ENCODE measurements around the gene TUBA3E.
"Not testable (repeated sequence)": the region's sequence is repeated elsewhere in the genome, so short reads cannot be mapped to it uniquely, and the experiment has no call there.

The TUBA3E gene

DNA sequence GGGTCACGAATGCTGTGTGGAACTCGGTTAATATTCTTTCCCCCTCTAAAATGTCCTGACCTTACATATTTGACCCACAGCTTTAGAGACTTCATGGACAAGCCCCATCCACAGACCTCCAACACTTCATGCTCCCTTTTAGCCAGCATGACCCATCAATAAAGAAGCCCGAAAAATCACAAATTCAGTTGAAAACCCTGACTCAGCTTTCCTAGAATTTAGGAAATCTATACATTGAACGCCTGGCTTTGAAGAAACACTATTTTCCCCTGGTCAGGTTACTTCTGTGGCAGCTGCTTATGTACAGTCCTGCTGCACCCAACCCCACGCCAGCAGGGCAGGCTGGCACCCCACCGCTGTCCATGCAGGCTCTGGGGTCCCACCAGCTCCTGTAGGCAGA is 6.9 kb downstream of the TUBA3E start:
- not testable (repeated sequence) for DNase-seq (ENCODE audit: low spot score)

DNA sequence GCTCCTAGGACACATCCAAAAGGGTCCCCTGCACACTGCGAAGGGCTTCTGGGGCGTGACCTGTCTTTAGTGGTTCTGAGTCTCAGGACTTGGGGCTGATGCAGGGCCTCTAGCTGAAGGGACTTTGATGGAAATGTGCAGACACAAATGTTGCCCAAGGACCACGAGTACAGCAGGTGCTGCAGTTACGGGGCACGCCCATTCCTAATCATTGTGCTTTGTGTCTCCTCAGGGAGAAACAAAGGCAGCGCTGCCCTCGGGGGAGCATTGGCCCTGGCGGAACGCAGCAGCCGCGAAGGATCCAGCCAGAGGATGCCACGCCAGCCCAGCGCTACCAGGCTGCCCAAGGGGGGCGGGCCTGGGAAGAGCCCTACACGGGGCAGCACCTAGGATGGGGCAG is 8.0 kb downstream of the TUBA3E start:
- DNase-seq (ENCODE audit: low spot score): no peak

DNA sequence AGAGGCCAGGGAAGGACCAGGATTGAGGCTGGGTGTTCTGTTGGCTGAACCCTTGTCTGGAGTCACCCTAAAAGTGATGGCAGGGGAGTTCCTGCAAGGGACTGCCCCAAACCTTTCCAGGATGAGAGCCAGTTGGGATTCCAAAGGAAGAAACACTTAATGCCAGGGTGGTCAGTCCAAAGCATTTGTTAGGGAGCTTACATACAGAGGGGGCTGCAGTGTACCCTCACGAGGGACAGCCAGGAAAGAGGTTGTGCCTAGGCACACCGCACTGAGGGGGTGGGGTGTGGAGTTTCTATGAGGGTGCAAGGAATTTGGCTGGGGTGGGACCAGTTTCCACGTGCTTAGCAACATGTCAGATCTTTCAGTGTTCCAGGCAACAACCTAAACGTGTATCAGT is 9.3 kb downstream of the TUBA3E start:
- DNase-seq (ENCODE audit: low spot score): not testable (repeated sequence)

DNA sequence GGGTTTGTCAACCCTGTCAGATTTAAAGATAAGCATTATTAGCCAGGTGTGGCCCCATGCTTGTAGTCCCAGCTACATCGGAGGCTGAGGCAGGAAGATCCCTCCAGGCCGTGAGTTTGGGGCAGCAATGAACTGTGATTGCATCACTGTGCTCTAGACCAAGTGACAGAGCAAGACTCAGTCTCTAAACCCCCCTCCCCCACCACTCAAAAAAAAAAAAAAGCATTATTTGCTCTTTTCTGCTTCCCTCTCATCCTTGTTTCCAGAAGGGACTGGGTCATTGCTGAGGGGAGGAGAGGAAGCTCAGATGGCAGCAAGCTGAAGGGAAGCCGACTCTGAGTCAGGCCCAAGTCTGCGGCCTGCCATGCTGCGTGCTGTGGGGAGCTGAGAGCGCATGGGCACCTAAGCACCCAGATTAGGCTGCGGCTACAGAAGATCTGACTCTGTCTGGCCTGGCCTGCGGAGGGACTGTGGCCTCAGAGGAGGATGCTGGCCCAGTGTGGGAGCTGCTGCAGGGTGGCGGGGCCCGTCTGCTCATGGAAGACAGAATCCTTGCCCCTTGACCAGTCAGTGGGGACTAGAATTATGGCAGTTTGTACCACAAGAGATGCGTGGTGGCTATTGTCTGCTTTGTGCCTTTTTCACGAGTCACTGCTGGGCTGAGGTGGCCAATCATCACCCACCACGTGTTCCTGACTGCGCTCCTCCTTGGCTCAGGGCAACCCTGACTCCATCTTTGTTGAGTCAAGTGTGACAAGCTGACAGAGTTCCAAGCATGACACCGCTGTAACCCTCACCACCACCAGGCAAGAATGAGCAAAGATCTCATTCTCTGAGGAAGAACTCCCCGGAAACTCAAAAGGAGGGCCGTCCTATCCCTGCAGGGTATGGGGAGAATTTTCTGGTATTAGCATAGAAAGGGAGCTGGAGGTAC is 10.1 kb downstream of the TUBA3E start:
- not testable (repeated sequence) for DNase-seq (ENCODE audit: low spot score)

DNA sequence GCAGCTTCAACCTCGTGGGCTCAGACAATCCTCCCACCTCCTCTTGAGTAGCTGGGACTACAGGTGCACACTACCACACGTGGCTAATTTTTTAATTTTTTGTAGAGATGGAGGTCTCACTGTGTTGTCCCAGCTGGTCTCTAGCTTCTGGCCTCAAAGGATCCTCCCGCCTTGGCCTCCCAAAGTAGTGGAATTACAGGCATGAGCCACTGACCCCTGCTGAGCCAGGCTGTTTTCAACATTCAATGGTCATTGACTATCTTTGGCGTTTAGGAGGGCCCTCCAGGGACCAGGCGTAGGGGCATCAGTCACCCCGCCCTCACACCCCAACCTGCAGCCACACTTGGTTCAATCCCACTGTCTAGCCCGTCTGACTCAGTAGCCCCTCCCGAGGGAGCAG is 11.0 kb downstream of the TUBA3E start:
- no peak for DNase-seq (ENCODE audit: low spot score)

DNA sequence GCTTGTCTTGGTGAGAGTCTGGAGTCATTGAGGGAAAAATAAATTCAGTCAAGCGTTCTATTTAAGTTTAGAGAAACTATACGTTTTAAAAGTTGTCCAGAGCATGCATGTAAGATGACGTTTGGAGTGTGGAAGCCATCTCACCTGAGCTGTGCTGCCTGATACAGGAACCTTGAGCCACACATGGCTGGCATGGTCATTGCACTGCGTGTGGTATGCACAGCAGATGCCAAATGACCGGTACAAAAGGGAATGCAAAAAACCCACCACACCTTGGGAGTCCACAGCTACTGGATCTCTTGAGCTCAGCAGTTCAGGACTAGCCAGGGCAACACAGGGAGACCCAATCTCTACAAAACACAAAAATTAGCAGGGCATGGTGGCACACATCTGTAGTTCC is 11.8 kb downstream of the TUBA3E start:
- no peak for DNase-seq (ENCODE audit: low spot score)

DNA sequence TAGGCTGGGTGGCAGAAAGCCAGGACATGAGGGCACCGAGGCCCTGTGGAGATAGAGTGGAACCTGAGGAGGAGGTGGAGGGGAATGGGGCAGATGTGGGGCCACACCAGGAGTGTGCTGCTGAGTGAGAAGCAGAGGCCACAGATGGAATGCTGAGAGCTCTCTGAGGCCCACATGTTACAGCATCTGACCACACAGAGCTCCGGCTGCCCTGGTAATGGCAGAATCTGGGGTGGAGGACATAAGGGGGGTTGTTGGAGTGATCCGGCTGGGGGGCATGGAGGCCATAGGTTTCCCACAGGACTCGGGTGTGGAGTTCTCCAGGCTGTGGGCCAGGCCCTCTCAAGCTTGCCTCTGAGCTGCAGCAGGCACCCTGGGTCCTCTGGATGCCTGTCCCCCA is 12.3 kb downstream of the TUBA3E start:
- no peak for DNase-seq (ENCODE audit: low spot score)

DNA sequence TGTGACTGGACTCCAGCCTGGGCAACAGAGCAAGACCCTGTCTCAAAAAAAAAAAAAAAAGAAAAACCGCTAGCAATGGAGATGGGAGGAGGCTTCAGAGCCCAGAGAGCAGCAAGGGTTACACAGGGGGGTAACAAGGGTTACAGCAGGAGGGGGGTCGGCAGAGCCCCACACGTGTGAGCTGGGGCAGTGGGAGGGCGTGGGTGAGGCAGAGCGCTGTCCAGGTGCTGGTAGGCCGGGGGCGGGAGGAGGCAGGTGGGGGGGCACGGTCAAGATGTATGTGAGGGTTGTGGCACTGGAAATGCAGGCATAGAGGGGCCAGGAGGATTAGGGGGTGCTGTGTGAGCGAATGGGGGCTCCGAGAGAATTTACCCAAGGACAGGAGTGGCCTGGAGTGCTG is 12.8 kb downstream of the TUBA3E start:
- no peak for DNase-seq (ENCODE audit: low spot score)

DNA sequence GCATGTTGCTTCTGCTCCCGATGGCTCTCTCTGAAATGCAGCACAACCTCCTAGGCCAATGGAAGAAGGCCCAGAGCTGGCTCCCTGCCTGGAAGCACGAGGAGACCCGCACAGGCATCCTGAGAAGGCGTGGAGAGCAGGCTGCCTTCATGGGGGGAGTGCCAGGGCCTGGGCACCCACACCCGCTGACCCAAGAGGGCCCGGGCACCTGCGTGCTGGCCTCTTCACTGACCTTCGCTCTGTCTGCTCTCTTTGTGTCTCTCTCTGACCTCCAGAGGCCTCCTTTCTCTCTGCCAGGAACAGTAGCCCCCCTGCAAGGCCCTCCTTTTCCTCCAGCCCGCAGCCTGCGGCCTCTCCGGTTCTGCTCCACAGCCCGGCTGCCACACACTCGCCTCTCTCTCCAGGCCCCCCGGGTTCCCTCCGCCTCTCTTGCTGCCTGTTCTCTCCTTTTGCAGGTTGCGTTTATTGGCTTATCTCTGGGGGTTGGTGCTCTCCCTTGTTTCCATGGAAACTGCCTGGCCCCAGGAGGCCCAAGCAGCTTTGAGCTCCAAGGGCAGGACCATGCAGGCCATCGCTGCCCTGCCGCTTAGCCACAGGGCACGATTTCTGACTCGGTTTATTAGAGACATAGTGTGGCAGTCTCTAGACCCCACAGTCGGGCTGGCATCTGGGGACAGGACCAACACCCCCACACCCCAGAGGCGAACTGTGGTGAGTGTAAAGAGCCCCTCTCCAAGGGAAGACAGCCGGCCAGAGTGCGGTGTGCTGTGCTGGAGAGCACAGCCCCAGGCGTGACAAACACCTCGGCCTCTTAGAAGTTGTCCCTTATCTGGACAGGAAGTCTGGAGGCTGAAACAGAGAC is 14.5 kb downstream of the TUBA3E start:
- DNase-seq (ENCODE audit: low spot score): peak; percentile 26

DNA sequence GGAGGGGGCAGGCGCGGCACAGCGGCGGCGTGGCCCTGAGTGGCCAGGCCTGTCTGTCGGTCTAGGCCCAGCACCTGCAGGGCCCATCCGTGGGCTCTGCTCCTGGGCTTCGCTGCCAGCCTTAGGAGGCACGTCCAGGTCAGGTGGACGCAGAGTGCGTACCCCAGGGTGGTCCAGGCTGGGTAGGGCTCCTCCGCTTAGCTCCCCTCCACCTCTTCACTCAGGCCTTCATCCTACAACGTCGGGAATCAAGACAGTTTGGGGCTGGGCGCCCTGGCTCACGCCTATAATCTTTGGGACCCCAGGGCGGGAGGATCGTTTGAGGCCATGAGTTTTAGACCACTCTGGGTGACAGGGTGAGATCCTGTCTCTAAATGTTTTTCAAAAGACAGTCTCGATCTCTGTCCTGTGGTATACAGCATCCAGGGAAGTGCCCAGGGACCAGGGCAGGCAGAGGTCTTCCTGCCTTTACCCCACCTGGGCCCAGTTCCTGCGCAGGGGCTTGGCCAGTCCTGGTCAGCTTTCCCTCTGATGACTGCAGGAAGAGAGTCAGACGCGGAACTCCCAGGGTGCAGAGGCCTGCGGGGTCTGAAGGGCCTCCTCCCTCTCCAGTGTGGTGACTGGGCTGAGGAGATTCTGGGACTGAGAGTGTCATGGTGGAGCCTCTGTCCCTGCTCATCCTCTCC is 15.3 kb downstream of the TUBA3E start:
- DNase-seq (ENCODE audit: low spot score): not testable (repeated sequence)

DNA sequence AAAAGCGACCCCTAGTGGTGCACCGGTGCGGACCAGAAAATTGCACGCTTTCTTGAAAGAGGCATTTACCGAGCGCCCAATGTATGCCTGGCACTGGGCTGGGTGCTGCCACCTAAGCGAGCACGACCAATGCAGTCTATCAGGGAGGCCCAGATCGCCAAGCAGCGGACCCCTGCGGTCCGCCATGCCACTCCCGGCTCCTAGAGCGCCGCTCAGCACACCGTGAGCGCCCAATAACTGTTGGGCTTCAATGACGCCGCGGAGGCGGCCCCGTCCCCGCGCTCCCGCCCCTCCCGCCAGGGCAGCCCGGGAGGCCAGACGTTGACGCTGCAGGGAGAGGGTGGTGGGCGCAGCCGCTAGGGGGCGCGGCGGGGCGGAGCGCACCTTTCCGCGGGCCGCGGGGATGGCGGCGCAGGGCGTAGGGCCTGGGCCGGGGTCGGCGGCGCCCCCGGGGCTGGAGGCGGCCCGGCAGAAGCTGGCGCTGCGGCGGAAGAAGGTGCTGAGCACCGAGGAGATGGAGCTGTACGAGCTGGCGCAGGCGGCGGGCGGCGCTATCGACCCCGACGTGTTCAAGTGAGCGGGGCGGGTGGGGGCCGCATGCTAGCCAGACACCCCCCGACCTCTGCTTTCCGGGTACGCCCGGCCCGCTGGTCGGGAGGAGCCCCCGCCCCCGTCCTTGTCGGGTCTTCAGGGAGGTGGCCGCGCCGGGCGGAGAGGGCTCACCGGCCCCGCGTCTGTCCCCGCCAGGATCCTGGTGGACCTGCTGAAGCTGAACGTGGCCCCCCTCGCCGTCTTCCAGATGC is 16.2 kb downstream of the TUBA3E start, which contains the start of gene MZT2B:
TSS of gene MZT2B (plus strand) at position 383 of the 803 bp plus-strand sequence. CDS start at position 404, 21 bp downstream.
- DNase-seq (ENCODE audit: low spot score): peak; percentile 84

DNA sequence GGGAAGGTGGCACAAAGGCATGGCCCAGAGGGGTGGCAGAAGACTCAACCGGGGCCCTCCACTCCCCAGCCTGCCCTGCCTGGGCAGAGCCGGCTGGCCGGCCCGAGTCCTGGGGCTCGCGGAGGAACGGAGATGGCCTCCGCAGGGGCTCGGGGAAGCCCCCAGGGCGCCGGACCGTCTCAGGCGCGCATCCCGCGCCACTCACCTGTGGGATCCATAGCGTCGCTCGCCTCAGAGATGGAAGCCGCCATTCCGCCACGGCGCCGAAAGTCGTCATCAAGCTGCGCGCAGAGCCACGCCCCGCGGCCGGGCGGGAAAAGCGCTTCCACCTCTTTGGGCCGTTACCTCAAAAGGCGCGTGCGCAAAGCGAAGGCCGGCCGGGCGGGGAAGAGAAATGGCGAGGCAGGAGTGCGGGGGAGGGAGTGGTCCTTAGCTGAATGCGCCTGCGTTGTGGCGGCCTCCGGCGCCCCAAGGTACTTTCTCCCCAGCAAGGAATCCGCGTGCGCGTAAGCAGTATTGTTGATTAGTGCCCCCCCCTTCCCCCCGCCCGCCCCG is 16.8 kb downstream of the TUBA3E start, which contains the start of gene SMPD4:
TSS of gene SMPD4 (minus strand) at position 278 of the 555 bp plus-strand sequence. CDS start 5,010 bp downstream, outside the sequence.
- DNase-seq (ENCODE audit: low spot score): peak; percentile 94

DNA sequence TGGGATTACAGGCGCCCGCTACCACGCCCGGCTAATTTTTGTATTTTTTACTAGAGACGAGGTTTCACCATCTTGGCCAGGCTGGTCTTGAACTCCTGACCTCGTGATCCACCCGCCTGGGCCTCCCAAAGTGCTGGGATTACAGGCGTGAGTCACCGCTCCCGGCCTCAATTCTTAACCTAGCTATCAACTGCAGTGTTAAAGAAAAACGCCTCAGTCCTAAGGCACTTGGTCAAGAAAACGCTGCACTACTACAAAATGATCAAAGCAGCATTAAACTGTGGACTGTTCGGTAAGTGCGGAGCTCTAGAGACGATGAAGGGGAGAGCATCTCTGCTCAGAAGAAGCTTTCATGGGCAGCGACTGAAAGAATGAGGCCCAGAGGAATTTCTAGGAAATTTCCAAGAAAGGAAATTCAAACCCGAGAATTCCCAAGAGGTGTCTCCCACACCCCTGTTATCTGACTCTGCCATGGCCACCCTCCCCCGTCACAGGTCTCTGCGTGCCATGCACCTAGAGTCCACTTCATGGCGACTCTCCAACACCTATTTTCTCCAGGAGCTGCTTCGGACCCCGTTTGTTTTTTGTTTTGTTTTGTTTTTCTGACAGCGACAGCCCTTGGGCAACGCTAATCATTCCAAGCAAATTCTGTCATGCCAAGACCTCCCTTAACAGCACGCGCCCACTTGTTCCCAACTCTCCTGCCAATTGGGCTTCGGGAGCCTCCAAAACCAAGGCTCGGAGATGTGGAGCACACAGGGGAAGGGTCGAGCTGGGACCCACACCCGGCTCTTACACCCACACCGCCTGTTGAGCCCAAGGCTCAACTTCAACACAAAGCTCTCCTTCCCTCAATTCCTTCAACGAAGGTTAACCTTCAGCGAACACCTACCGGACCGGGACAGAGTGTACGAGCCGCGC is 17.6 kb downstream of the TUBA3E start:
- DNase-seq (ENCODE audit: low spot score): not testable (repeated sequence)

DNA sequence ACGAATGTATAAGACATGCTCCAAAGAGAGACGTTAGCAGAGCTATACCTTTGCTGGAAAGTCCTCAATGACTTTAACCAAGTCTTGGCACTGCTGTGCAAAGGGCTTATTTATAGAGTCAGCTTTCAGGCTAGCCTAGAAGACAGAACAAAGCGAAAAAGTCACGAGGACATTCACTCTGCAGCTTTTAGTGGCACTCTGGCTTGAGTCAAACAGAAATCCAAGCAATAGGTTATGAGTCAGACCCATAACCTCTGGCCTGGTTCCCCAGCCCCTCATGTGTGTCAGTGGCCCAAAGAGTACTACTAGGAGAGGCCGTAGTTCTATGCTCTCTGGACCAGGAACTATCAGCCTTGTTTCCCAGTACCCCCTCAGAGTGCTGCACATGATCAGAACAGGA is 23.4 kb downstream of the TUBA3E start:
- DNase-seq (ENCODE audit: low spot score): not testable (repeated sequence)

DNA sequence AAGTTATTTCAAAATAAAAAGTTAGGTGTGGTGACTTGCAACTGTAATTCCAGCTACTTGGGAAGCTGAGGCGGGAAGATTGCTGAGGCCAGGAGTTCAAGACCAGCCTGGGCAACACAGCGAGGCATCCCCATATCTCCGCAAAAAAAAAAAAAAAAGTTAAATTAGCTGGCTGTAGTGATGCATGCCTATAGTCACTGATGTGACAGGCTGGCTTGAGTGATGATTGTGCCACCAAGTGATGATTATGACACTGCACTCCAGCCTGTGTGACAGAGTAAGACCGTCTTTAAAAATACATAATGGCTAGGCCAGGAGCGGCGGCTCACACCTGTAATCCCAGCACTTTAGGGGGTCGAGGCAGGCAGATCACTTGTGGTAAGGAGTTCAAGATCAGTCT is 28.3 kb downstream of the TUBA3E start:
- no peak for DNase-seq (ENCODE audit: low spot score)

DNA sequence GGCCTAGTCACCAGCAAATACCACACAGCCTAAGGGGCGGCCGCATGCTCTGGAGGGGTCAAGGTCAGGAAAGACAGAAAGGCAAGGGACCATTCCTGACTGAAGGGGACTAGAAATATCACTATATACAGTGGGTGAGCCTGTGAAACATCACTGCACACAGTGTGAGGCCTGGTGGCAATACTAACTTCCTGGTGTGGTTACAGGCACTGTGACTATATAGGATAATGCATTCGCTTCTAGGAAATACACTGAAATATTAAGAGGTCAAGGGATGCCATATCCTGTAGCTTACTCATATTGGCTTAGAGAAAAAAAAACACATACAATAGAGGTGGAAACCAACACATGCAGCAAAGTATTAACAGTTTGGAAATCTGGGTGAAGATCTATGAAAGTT is 29.1 kb downstream of the TUBA3E start:
- DNase-seq (ENCODE audit: low spot score): not testable (repeated sequence)

DNA sequence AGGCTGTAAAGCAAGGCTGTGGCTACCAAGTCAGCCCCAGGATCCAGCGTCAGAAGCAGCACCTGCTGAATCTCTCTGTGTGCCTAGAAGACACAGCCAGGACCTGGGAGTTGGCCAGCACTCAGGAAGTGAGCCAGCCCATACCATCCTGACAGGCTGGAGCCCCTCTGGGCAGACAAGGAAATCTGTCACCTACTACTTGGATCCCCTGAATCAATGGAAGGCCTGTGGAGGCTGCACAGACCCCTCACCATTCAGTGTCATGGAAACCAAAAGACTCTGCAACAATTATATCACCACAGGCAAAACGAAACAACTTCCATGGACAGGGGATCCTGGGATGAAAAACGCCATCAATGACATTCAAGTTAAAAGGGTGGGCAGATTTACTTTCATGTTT is 31.6 kb downstream of the TUBA3E start:
- not testable (repeated sequence) for DNase-seq (ENCODE audit: low spot score)

DNA sequence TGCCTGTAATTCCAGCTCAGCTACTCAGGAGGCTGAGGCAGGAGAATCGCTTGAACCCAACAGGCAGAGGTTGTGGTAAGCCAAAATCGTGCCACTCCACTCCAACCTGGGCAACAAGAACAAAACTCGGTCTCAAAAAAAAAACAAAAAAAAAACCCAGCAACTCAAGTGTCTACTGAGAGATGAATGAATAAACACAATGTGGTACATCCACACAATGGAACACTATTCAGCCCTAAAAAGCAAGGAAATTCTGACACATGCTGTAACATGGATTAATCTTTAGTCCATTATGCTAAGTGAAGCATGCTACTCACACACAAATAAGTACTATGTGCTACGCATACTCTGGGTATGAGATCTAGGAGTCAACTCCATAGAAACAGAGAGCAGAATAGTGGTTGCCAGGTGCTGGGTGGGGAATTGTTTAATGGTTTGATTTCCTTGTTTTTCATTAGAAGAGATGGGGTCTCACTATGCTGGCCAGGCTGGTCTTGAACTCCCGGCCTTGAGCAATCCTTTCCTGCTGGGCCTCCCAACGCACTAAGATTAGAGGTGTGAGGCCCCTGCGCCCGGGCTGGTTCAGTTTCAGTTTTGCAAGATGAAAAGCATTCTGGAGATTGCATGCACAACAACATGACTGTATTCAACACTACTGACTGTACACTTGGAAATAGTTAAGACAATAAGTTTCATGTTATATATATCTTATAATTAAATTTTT is 32.8 kb downstream of the TUBA3E start:
- no peak for DNase-seq (ENCODE audit: low spot score)

DNA sequence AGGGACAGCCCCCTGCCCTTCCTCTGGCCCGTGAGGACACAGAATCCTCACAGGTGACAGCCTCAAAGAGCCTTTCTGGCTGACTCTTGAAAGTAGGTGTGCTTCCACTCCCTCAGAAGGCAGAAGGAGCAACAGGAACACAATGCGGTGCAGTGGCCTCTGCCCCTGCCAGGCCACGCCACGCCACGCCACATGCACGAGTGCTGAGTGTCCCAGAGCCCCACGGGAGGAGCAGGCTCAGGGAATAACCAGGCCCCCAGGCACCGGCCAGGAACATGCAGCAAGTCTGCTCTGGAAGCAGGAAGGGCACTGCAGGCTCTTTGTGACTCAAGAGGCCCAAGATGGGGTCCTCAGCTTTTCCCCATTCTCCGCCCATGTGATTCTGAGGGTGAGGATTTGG is 35.3 kb downstream of the TUBA3E start:
- no peak for DNase-seq (ENCODE audit: low spot score)
